Activated CD4-positive, alpha-beta T cell treated with anti-CD3 and anti-CD28 coated beads, Interleukin-2, amount 50 U/mL, for 24 hours (primary cell): ENCODE measurements around the gene ZBTB18.

ENCODE experiments used
- DNase-seq, 2 donors: peaks; one replicate each; pipeline ENCODE4 v3.0.0-alpha.2; 2020; ENCODE audit warnings: low read depth in 1 of 2, low spot score in 1 of 2

Gene ZBTB18

DNA sequence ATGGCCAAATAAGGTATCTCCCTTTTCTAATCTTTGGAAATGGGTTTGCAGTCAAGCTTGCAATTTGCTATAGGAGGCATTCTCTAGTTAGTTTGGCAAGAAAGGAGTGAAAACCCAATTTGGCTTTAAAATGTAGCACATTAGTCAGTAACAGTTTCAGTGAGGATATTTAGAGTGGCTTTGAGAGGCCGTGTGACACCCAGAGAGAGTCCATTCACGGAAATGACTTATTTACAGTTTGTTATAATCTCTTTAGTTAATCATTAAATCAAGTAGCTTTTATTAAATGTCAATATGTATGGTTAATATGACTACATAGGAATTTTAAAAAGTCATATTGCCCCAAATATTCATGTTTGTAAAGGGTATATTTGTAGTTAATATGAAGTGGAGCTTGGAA is 9.6 kb downstream of the ZBTB18 start:
- DNase-seq: no peak

- no peak for DNase-seq
These were observed 11.2 kb downstream of the ZBTB18 start for GRCh38 chr1:244062156-244062725.

GRCh38 chr1:244063498-244063897 is 12.4 kb downstream of the ZBTB18 start:
- DNase-seq: no peak

GRCh38 chr1:244064621-244065020 is 13.5 kb downstream of the ZBTB18 start:
- no peak for DNase-seq

DNA sequence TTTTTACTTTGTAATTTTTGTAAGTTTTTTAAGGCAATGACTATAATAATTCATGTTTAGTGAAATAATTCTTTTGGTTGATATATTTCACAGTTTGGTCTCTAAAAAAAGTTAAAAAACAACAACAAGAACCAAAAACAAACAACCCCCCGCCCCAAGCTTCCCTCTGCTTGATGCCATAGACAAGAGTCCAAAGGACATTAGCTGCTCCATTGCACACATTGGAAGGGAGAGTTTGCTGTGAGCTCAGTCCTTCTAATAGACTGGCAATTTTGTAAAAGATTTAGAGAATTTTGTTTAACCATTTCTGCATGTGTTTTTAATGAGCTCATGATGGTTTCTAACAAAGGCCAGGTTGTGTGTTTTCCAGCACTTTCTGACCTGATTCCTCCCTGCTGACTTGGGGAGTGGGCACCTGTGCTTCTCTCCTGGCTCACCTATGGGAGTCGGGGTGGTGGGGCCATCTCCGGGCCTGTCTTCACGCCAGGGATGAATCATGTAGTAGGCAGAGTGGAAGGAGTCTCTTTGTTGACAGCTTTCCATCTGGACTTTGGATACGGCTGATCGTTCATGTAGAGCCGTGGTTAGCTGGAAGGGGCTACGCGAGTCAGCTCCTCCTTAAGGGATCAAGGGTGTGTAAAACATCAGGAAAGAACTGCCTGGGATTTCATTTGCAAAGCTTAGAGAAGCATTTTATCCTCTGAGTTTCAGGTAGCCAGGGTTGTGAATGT is 14.1 kb downstream of the ZBTB18 start:
- no peak for DNase-seq

DNA sequence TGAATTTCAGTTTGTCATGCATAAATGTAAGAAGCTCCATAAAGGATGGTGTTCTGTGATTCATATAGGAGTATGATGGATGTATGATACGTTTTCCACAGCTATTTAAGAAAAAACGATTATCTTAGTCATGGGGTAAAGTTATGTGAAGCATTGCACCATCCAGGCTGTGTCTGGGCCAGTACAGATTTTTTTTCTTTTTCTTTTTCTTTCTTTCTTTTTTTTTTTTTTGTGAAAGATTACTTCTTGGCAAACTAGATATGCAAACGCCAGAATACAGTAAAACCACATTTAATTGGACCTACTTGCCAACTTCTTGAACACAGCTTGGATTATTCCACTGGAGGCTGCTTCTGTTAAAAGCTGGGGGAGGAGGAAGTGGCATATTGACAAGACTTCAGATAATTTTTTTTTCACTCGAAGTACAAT is 14.9 kb downstream of the ZBTB18 start:
- DNase-seq: no peak

GRCh38 chr1:244066954-244067716 is 16.1 kb downstream of the ZBTB18 start:
- no peak for DNase-seq

GRCh38 chr1:244067893-244068292 is 16.8 kb downstream of the ZBTB18 start:
- DNase-seq: no peak

DNA sequence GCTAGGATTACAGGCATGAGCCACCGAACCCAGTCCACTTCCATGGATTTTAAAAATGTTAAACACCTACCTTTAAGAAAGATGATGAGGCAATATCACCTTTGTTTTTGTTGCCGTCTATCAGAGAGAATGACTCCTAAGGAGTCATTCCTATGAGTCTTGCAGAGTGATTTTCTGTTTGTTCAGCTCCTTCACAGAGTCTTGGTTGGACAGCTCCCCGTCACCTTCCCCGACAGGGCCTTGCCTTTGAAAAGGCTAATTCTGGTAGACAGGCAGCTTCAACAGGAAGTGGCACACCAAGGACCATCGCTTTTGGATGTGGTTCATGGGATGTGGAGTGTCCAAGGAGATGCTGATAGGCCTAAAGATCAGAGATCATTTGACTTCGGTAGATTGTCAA is 17.5 kb downstream of the ZBTB18 start:
- DNase-seq: no peak

DNA sequence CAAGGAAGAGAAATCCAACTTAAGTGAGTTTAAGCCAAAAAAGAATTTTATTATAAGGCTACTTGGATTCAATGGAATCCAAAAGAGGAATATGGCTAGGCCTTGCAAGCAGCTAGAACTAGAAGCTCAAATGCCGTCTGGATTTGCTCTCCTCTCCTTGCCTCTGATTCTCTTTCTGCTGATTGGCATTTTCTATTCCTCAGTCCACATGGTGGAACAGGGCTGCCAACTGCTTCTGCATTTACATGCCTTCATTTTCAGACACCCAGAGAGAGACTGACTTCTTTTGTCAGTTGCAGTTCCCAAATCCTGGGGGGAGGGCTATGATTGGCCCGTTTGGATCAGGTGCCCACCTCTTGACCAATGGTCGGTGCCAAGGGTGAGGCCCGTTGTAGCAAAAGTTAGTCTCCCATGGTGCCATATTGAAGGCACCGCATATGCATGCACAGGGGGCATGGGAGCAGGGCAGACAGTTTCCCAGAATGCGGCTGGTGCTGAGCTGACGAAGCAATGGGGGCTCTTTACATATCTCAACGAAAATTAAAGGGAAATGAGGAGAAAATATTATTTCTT is 18.3 kb downstream of the ZBTB18 start:
- DNase-seq: no peak

GRCh38 chr1:244074559-244075171 is 23.6 kb downstream of the ZBTB18 start:
- DNase-seq: peak; percentile 16 to 30

- DNase-seq: no peak
These were observed 24.2 kb downstream of the ZBTB18 start for GRCh38 chr1:244075247-244075722.

GRCh38 chr1:244076740-244077139 is 25.7 kb downstream of the ZBTB18 start:
- no peak for DNase-seq

GRCh38 chr1:244077473-244078220 is 26.6 kb downstream of the ZBTB18 start:
- DNase-seq: no peak

GRCh38 chr1:244080343-244080929 is 29.4 kb downstream of the ZBTB18 start:
- DNase-seq: no peak

GRCh38 chr1:244082969-244083368 is 31.9 kb downstream of the ZBTB18 start:
- DNase-seq: no peak

GRCh38 chr1:244083383-244083943 is 32.4 kb downstream of the ZBTB18 start:
- no peak for DNase-seq

GRCh38 chr1:244084763-244085162 is 33.7 kb downstream of the ZBTB18 start:
- DNase-seq: no peak

- DNase-seq: no peak
These were observed 34.8 kb downstream of the ZBTB18 start for GRCh38 chr1:244085891-244086290.

- DNase-seq: no peak
These were observed 36.0 kb downstream of the ZBTB18 start for GRCh38 chr1:244087021-244087560.
